Astrocyte of the spinal cord (primary cell): ENCODE measurements around the gene RDX.
A peak's percentile ranks its signal among the peaks of the same experiment; 100 is the strongest.
"Not testable (repeated sequence)": the region's sequence is repeated elsewhere in the genome, so short reads cannot be mapped to it uniquely, and the experiment has no call there.

Experiments
- DNase-seq: peaks from one replicate; pipeline ENCODE4 v3.0.0; 2011; ENCODE audit warnings: low read depth, low spot score
- H3K4me3 ChIP-seq: 2 replicates; pipeline ENCODE4 v1.5.1; 2011; ENCODE audit warnings: low read depth, mild to moderate bottlenecking, low read length, moderate library complexity
- CTCF ChIP-seq: IDR thresholded peaks from 2 replicates; pipeline ENCODE4 v1.5.1; 2012; ENCODE audit warnings: low read depth, mild to moderate bottlenecking, low read length, inconsistent platforms
- in situ Hi-C: cut with HindIII; loops from 2 replicates; pipeline ENCODE4 v1.10.0; 2017; ENCODE audit warnings: low sequenced_read_pairs

RDX gene

GRCh38 chr11:110196241-110196754, 100.1 kb downstream of the RDX start:
- peak; percentile 89 for DNase-seq
- TF ChIP-seq CTCF, result no peak
- H3K4me3 ChIP-seq, result no peak overlapping the region
- in situ Hi-C loops, result no loop called here

DNA sequence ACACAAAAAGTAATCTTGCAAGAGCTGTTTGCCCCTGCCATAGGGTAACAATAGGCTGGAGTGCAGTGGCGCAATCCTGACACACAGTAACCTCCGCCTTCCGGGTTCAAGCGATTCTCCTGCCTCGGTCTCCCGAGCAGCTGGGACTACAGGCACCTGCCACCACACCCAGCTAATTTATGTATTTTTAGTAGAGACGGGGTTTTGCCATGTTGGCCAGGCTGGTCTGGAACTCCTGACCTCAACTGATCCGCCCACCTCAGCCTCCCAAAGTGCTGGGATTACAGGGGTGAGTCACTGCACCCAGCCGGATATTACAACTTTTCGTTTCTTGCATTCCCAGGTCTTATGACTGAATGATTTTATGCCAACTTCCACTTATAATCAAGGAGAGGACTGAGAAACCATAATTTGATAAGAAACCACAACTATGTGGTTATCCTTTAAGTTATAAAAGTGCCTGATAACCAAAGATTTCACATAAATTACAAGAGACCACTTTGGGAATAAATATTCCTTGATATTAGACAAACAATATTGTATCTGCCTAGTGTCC, 102.1 kb downstream of the RDX start:
- in situ Hi-C loops, H3K4me3 ChIP-seq: not testable (repeated sequence)
- peak; percentile 83 for DNase-seq

GRCh38 chr11:110192604-110193282, 103.7 kb downstream of the RDX start:
- DNase-seq, in situ Hi-C loops: not testable (repeated sequence)

DNA sequence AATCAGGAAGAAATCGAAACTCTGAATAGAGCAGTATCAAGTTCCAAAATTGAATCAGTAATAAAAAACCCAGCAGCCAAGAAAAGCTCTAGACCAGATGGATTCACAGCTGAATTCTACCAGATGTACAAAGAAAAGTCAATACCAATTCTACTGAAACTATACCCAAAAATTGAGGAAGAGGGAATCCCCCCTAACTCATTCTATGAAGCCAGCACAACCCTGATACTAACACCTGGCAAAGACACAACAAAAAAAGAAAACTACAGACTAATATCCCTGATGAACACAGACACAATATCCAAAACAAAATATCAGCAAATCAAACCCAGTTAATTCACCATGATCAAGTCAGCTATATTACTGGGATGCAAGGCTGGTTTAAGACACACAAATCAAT, 105.5 kb downstream of the RDX start:
- no peak for DNase-seq
- TF ChIP-seq CTCF, result no peak
- H3K4me3 ChIP-seq, result no peak overlapping the region
- in situ Hi-C loops, result no loop called here

More at GRCh38 chr11:110192604-110193282, 103.7 kb downstream of the RDX start:
- H3K4me3 ChIP-seq, result not testable (repeated sequence)

DNA sequence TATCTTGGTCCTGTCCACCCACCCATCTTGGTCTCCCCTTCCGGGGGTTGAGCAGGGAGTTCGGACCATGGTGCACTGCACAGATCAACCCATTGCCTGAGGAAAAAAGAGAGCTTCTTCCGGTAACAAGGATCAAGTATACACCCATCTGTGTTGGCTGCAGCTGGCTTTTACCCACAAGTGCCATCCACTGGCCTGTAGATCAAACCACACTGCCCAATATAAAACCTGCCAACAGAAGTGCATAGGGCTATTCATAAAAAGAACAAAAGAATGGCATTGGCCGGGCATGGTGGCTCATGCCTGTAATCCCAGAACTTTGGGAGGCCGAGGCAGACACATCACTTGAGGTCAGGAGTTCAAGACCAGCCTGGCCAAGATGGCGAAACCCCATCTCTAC, 108.7 kb downstream of the RDX start:
- no peak overlapping the region for H3K4me3 ChIP-seq
- DNase-seq, result no peak
- in situ Hi-C loops, result no loop called here
- no peak for TF ChIP-seq CTCF

- in situ Hi-C loops, result no loop called here
- no peak for DNase-seq
- no peak for TF ChIP-seq CTCF
- H3K4me3 ChIP-seq, result no peak overlapping the region
Measured at GRCh38 chr11:110186867-110187266, 109.5 kb downstream of the RDX start.

DNA sequence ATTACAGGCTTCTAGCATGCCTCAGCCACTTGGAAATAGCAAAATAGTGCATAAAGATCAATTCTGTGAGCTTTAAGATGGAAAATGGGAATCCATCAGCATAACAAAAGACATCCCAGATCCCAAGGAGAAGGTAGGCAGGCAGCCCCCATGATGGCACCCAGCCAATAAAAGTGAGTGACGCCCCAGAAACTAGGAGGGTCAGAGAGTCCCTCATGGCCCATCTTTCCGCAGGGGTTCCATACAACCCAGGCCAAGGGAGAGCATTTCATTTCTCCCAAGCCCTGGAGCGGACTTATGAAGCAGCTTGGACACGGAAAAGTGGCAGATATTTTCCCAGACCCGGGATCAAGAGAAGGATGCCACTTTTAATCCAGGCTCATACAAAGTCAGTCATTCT, 110.0 kb downstream of the RDX start:
- no peak for DNase-seq
- in situ Hi-C loops, result no loop called here
- no peak for TF ChIP-seq CTCF
- H3K4me3 ChIP-seq, result no peak overlapping the region
